Caco-2 (cell line): ENCODE results near the gene OR2AE1. TPM values are rescaled to one million over a fixed set of nuclear protein-coding genes. Genes with fewer than 3 reads are reported as not detected.
"Not testable (repeated sequence)": the region's sequence is repeated elsewhere in the genome, so short reads cannot be mapped to it uniquely, and the experiment has no call there.

Experiments used
- BruUV-seq: library from RNA; stranded (reverse); fragments of 400-500 nt; replicated peaks from 2 replicates; lab custom pipeline; 2021; lab: Mats Ljungman, UMichigan
- CTCF ChIA-PET: fragments of 300-600 bp; sonication (Branson Sonifier 250); formaldehyde crosslinking; loops from one replicate; lab custom pipeline; 2022; ENCODE audit warnings: antibody characterized with exemption; lab: Charles Lee
- POLR2A ChIA-PET: fragments of 300-600 bp; sonication (Branson Sonifier 250); formaldehyde crosslinking; loops from one replicate; lab custom pipeline; 2022; ENCODE audit warnings: antibody characterized with exemption; lab: Charles Lee
- DNase-seq, 2 experiments: peaks; one replicate each; pipeline versions ENCODE4 v3.0.0 to v3.0.0-alpha.2; 2020 to 2022
- H3K27me3 ChIP-seq: replicated peaks from 2 replicates; pipeline ENCODE4 v1.6.0; 2011; ENCODE audit warnings: low read length; ENCODE audit not compliant: control insufficient read depth, insufficient read depth
- H3K36me3 ChIP-seq: 2 replicates; pipeline ENCODE4 v1.5.1; 2011; ENCODE audit warnings: low read length; ENCODE audit not compliant: control insufficient read depth, insufficient read depth
- H3K4me1 ChIP-seq: fragments of 250-450 bp; sonication (Bioruptor Pico); 2 replicates; pipeline ENCODE4 v1.5.1; 2020; ENCODE audit warnings: mild to moderate bottlenecking
- H3K4me3 ChIP-seq: 2 replicates; pipeline ENCODE4 v1.5.1; 2011; ENCODE audit warnings: low read depth, mild to moderate bottlenecking, control low read depth, low read length
- H3K9me3 ChIP-seq: fragments of 250-450 bp; sonication (Bioruptor Pico); 2 replicates; pipeline ENCODE4 v1.5.1; 2020; ENCODE audit warnings: mild to moderate bottlenecking, moderate library complexity
- H3K27ac Mint-ChIP-seq: one replicate; pipeline ENCODE4 v1.8.0; 2022; ENCODE audit warnings: mixed read lengths; ENCODE audit not compliant: unreplicated experiment
- H3K27me3 Mint-ChIP-seq: one replicate; pipeline ENCODE4 v1.8.0; 2022; ENCODE audit warnings: mixed read lengths; ENCODE audit not compliant: insufficient read depth, unreplicated experiment
- H3K36me3 Mint-ChIP-seq: one replicate; pipeline ENCODE4 v1.8.0; 2022; ENCODE audit warnings: mild to moderate bottlenecking, mixed read lengths; ENCODE audit not compliant: insufficient read depth, unreplicated experiment
- H3K4me1 Mint-ChIP-seq: one replicate; pipeline ENCODE4 v1.8.0; 2022; ENCODE audit warnings: low read depth, mixed read lengths; ENCODE audit not compliant: unreplicated experiment
- H3K4me3 Mint-ChIP-seq: one replicate; pipeline ENCODE4 v1.8.0; 2022; ENCODE audit warnings: mild to moderate bottlenecking, moderate library complexity, mixed read lengths; ENCODE audit not compliant: unreplicated experiment
- H3K9me3 Mint-ChIP-seq: one replicate; pipeline ENCODE4 v1.8.0; 2022; ENCODE audit warnings: mixed read lengths; ENCODE audit not compliant: unreplicated experiment
- CTCF ChIP-seq, 2 experiments: fragments of 200-600 bp in 1 of 2; IDR thresholded peaks; 1 replicate in 1 of 2; 2 replicates in 1 of 2; pipeline versions ENCODE4 v1.5.1 to v1.8.0; 2011 to 2022; ENCODE audit warnings: antibody characterized with exemption in 1 of 2, control low read depth in 1 of 2, inconsistent platforms in 1 of 2, low read depth in 1 of 2, low read length in 1 of 2, mild to moderate bottlenecking in 1 of 2, moderate library complexity in 1 of 2; ENCODE audit not compliant: insufficient read depth in 1 of 2, severe bottlenecking in 1 of 2, unreplicated experiment in 1 of 2
- intact Hi-C: fragments of 100-400 bp; cut with micrococcal nuclease; formaldehyde crosslinking; loops from one replicate; pipeline ENCODE4 v1.10.0; 2022; ENCODE audit not compliant: unreplicated experiment
- total RNA-seq: library from RNA; stranded (reverse); gene quantifications from 2 replicates; pipeline ENCODE4 v1.2.3, GENCODE V29; 2022

Gene OR2AE1
- total RNA-seq, 1 experiment from 2014 or later = not detected

- no peak overlapping the region for H3K27ac Mint-ChIP-seq
- no peaks in the 10 kb centered on the region for H3K9me3 Mint-ChIP-seq
- peaks cover 26% of the 10 kb centered on the region for H3K27me3 Mint-ChIP-seq
- H3K4me1 Mint-ChIP-seq = no peaks in the 10 kb centered on the region
- BruUV-seq = no TSS peak
- CTCF ChIA-PET = no interaction called here
- no peak overlapping the region for H3K4me3 Mint-ChIP-seq
- H3K36me3 Mint-ChIP-seq = no peaks in the 10 kb centered on the region
- no peaks in the 10 kb centered on the region for H3K36me3 ChIP-seq
- intact Hi-C loops = no loop called here
- no peaks in the 10 kb centered on the region for H3K9me3 ChIP-seq
- POLR2A ChIA-PET = no interaction called here
- TF ChIP-seq CTCF (IDR thresholded peaks at IDR 0.05; ENCODE audit: insufficient read depth in 1 of 2, low read depth in 1 of 2, low read length in 1 of 2, severe bottlenecking in 1 of 2, unreplicated experiment in 1 of 2) = no peak
- no peaks in the 10 kb centered on the region for H3K4me1 ChIP-seq
- no peaks in the 10 kb centered on the region for H3K27me3 ChIP-seq
- no peak overlapping the region for H3K4me3 ChIP-seq
- DNase-seq = no peak
Observed at GRCh38 chr7:99881370-99881769, 4.5 kb upstream of the OR2AE1 start.

GRCh38 chr7:99876491-99876890, 342 bp downstream of the OR2AE1 start:
- no peaks in the 10 kb centered on the region for H3K9me3 Mint-ChIP-seq
- no peaks in the 10 kb centered on the region for H3K36me3 Mint-ChIP-seq
- CTCF ChIA-PET = no interaction called here
- Histone ChIP-seq H3K4me3 (no peak overlapping the region), H3K9me3 (no peaks in the 10 kb centered on the region), H3K36me3 (no peaks in the 10 kb centered on the region), H3K4me1 (no peaks in the 10 kb centered on the region), H3K27me3 (no peaks in the 10 kb centered on the region)
- no peak for DNase-seq
- peak in 1 of 2 experiments; percentile 9 for TF ChIP-seq CTCF (IDR thresholded peaks at IDR 0.05; ENCODE audit: insufficient read depth in 1 of 2, low read depth in 1 of 2, low read length in 1 of 2, severe bottlenecking in 1 of 2, unreplicated experiment in 1 of 2)
- H3K27ac Mint-ChIP-seq = no peak overlapping the region
- POLR2A ChIA-PET = interaction anchor here (0.5 to 0.6 kb wide), 3 partner anchors 42 to 448 kb away, joined by 4 to 6 read pairs (median 6); partner anchors contain the start of gene ZSCAN25
- H3K4me1 Mint-ChIP-seq = no peaks in the 10 kb centered on the region
- no TSS peak for BruUV-seq
- H3K27me3 Mint-ChIP-seq = peaks cover 12% of the 10 kb centered on the region
- intact Hi-C loops = loop anchor here (1.0 kb wide), 1 partner anchor 245 kb away; no protein-coding TSS in a partner anchor
- H3K4me3 Mint-ChIP-seq = no peak overlapping the region

GRCh38 chr7:99868246-99868645, 8.6 kb downstream of the OR2AE1 start:
- no peak overlapping the region for H3K27ac Mint-ChIP-seq
- H3K4me3 Mint-ChIP-seq = no peak overlapping the region
- ChIA-PET CTCF (no interaction called here), POLR2A (no interaction called here)
- Histone ChIP-seq H3K36me3 (no peaks in the 10 kb centered on the region), H3K4me1 (no peaks in the 10 kb centered on the region), H3K4me3 (no peak overlapping the region), H3K27me3 (no peaks in the 10 kb centered on the region), H3K9me3 (no peaks in the 10 kb centered on the region)
- no peak for TF ChIP-seq CTCF (IDR thresholded peaks at IDR 0.05; ENCODE audit: insufficient read depth in 1 of 2, low read depth in 1 of 2, low read length in 1 of 2, severe bottlenecking in 1 of 2, unreplicated experiment in 1 of 2)
- H3K9me3 Mint-ChIP-seq = no peaks in the 10 kb centered on the region
- no peak for DNase-seq
- intact Hi-C loops = no loop called here
- no peaks in the 10 kb centered on the region for H3K27me3 Mint-ChIP-seq
- BruUV-seq = no TSS peak
- H3K4me1 Mint-ChIP-seq = no peaks in the 10 kb centered on the region
- H3K36me3 Mint-ChIP-seq = no peaks in the 10 kb centered on the region

GRCh38 chr7:99867477-99867876, 9.4 kb downstream of the OR2AE1 start:
- H3K9me3 Mint-ChIP-seq, H3K4me1 Mint-ChIP-seq, H3K4me3 Mint-ChIP-seq, BruUV-seq, H3K4me1 ChIP-seq, H3K36me3 Mint-ChIP-seq, H3K27me3 Mint-ChIP-seq, H3K4me3 ChIP-seq, H3K27ac Mint-ChIP-seq, intact Hi-C loops, POLR2A ChIA-PET, H3K27me3 ChIP-seq, DNase-seq, H3K9me3 ChIP-seq, CTCF ChIA-PET, H3K36me3 ChIP-seq: not testable (repeated sequence)
